ENCODE measurements around the gene F7. TPM values are rescaled to one million over a fixed set of nuclear protein-coding genes. Genes with fewer than 3 reads are reported as not detected.
"Not testable (repeated sequence)": the region's sequence is repeated elsewhere in the genome, so short reads cannot be mapped to it uniquely, and the experiment has no call there.

Gene F7
- total RNA-seq, 1 donor from 2014 or later = 1.0 TPM

GRCh38 chr13:113158946-113159345, 53.4 kb downstream of the F7 start:
- Mint-ChIP-seq H3K36me3 (ENCODE audit: low read depth) (no peaks in the 10 kb centered on the region), H3K4me3 (no peak overlapping the region), H3K27me3 (ENCODE audit: low read depth) (peaks cover 45% of the 10 kb centered on the region), H3K27ac (ENCODE audit: unreplicated experiment) (no peak overlapping the region), H3K9me3 (peaks cover 5% of the 10 kb centered on the region), H3K4me1 (peaks cover 20% of the 10 kb centered on the region)
- TF ChIP-seq CTCF (conservative IDR thresholded peaks at IDR 0.05) = no peak
- DNase-seq (ENCODE audit: low read depth, low spot score) = no peak

- H3K27me3 Mint-ChIP-seq (ENCODE audit: low read depth) = peaks cover 43% of the 10 kb centered on the region
- H3K4me1 Mint-ChIP-seq = peaks cover 17% of the 10 kb centered on the region
- no peak for TF ChIP-seq CTCF (conservative IDR thresholded peaks at IDR 0.05)
- no peaks in the 10 kb centered on the region for H3K36me3 Mint-ChIP-seq (ENCODE audit: low read depth)
- DNase-seq (ENCODE audit: low read depth, low spot score) = no peak
- no peak overlapping the region for H3K27ac Mint-ChIP-seq (ENCODE audit: unreplicated experiment)
- H3K9me3 Mint-ChIP-seq = peaks cover 5% of the 10 kb centered on the region
- no peak overlapping the region for H3K4me3 Mint-ChIP-seq
Observed at GRCh38 chr13:113159701-113160100, 54.1 kb downstream of the F7 start.

GRCh38 chr13:113160983-113161382, 55.4 kb downstream of the F7 start:
- no peaks in the 10 kb centered on the region for H3K36me3 Mint-ChIP-seq (ENCODE audit: low read depth)
- H3K4me3 Mint-ChIP-seq = no peak overlapping the region
- DNase-seq (ENCODE audit: low read depth, low spot score) = no peak

GRCh38 chr13:113161433-113161832, 55.8 kb downstream of the F7 start:
- DNase-seq (ENCODE audit: low read depth, low spot score) = no peak
- H3K36me3 Mint-ChIP-seq (ENCODE audit: low read depth) = no peaks in the 10 kb centered on the region
- peak overlapping the region; percentile 24 for H3K27ac Mint-ChIP-seq (ENCODE audit: unreplicated experiment)
- H3K27me3 Mint-ChIP-seq (ENCODE audit: low read depth) = peaks cover 40% of the 10 kb centered on the region
- peaks cover 10% of the 10 kb centered on the region for H3K4me1 Mint-ChIP-seq
- no peak overlapping the region for H3K4me3 Mint-ChIP-seq
- TF ChIP-seq CTCF (conservative IDR thresholded peaks at IDR 0.05) = no peak
- no peaks in the 10 kb centered on the region for H3K9me3 Mint-ChIP-seq

More at GRCh38 chr13:113160983-113161382, 55.4 kb downstream of the F7 start:
- peak overlapping the region; percentile 24 for H3K27ac Mint-ChIP-seq (ENCODE audit: unreplicated experiment)
- H3K9me3 Mint-ChIP-seq = no peaks in the 10 kb centered on the region
- H3K27me3 Mint-ChIP-seq (ENCODE audit: low read depth) = peaks cover 40% of the 10 kb centered on the region
- TF ChIP-seq CTCF (conservative IDR thresholded peaks at IDR 0.05) = no peak
- peaks cover 10% of the 10 kb centered on the region for H3K4me1 Mint-ChIP-seq

GRCh38 chr13:113161975-113162374, 56.4 kb downstream of the F7 start:
- H3K36me3 Mint-ChIP-seq (ENCODE audit: low read depth); H3K4me3 Mint-ChIP-seq; DNase-seq (ENCODE audit: low read depth, low spot score); H3K27ac Mint-ChIP-seq (ENCODE audit: unreplicated experiment); H3K9me3 Mint-ChIP-seq: not testable (repeated sequence)
- H3K27me3 Mint-ChIP-seq (ENCODE audit: low read depth) = peaks cover 38% of the 10 kb centered on the region
- H3K4me1 Mint-ChIP-seq = peaks cover 10% of the 10 kb centered on the region

GRCh38 chr13:113162783-113163685, 57.4 kb downstream of the F7 start:
- H3K4me3 Mint-ChIP-seq = no peak overlapping the region
- DNase-seq (ENCODE audit: low read depth, low spot score) = no peak
- no peak for TF ChIP-seq CTCF (conservative IDR thresholded peaks at IDR 0.05)
- peaks cover 32% of the 10 kb centered on the region for H3K27me3 Mint-ChIP-seq (ENCODE audit: low read depth)
- H3K36me3 Mint-ChIP-seq (ENCODE audit: low read depth) = peaks cover 9% of the 10 kb centered on the region
- no peaks in the 10 kb centered on the region for H3K9me3 Mint-ChIP-seq
- peaks cover 10% of the 10 kb centered on the region for H3K4me1 Mint-ChIP-seq
- H3K27ac Mint-ChIP-seq (ENCODE audit: unreplicated experiment) = no peak overlapping the region
